Mucosa of descending colon (tissue), 3 donors: ENCODE results near the gene NODAL. TPM values are rescaled to one million over a fixed set of nuclear protein-coding genes. Genes with fewer than 3 reads are reported as not detected.

Experiments used
- ATAC-seq: fragments of 200-7000 bp; cut with Tn5 transposase; one replicate; pipeline ENCODE4 v1.9.1; 2020; ENCODE audit warnings: mild to moderate bottlenecking, moderate library complexity
- DNase-seq, 3 donors: peaks; one replicate each; pipeline ENCODE4 v3.0.0-alpha.2; 2020
- H3K36me3 ChIP-seq: fragments of 200-600 bp; one replicate; pipeline ENCODE4 v1.8.0; 2021; ENCODE audit warnings: low read depth, mild to moderate bottlenecking
- H3K4me1 ChIP-seq: fragments of 200-600 bp; one replicate; pipeline ENCODE4 v1.8.0; 2021; ENCODE audit warnings: low read depth, mild to moderate bottlenecking
- H3K4me3 ChIP-seq: fragments of 200-600 bp; one replicate; pipeline ENCODE4 v1.8.0; 2021; ENCODE audit warnings: mild to moderate bottlenecking
- H3K9me3 ChIP-seq: fragments of 200-600 bp; one replicate; pipeline ENCODE4 v1.8.0; 2021; ENCODE audit warnings: mild to moderate bottlenecking
- intact Hi-C, 2 donors: fragments of 100-400 bp; cut with DNase I in 1 of 2; cut with micrococcal nuclease in 1 of 2; formaldehyde crosslinking; loops; one replicate each; pipeline versions ENCODE4 v1.11.0 to v1.11.1; 2022; cut with DNase I, micrococcal nuclease
- total RNA-seq, 3 donors: library from RNA; stranded (reverse); fragmentation: NEBNext Ultra II Directional in 2 of 3; extraction: Animal tissue kit (Norgen Biotek cat#: 25700) in 2 of 3; gene quantifications; one replicate each; pipeline versions ENCODE4 v1.2.1 to v1.2.4, GENCODE V29; 2021 to 2023
- TF ChIP-seq, protein P1 (sequence below): fragments of 200-600 bp; IDR thresholded peaks from one replicate; pipeline ENCODE4 v1.8.0; 2022; ENCODE audit warnings: antibody characterized with exemption, mild to moderate bottlenecking
- donor health status: DM: no; HTN: no; CAD: no; lungs with moderate emphysema.
- donor health status: DM: no; HTN: no; CAD: no.
- donor health status: DM: no; HTN: yes; CAD: no.

NODAL gene
- total RNA-seq, 3 donors from 2014 or later: not detected

DNA sequence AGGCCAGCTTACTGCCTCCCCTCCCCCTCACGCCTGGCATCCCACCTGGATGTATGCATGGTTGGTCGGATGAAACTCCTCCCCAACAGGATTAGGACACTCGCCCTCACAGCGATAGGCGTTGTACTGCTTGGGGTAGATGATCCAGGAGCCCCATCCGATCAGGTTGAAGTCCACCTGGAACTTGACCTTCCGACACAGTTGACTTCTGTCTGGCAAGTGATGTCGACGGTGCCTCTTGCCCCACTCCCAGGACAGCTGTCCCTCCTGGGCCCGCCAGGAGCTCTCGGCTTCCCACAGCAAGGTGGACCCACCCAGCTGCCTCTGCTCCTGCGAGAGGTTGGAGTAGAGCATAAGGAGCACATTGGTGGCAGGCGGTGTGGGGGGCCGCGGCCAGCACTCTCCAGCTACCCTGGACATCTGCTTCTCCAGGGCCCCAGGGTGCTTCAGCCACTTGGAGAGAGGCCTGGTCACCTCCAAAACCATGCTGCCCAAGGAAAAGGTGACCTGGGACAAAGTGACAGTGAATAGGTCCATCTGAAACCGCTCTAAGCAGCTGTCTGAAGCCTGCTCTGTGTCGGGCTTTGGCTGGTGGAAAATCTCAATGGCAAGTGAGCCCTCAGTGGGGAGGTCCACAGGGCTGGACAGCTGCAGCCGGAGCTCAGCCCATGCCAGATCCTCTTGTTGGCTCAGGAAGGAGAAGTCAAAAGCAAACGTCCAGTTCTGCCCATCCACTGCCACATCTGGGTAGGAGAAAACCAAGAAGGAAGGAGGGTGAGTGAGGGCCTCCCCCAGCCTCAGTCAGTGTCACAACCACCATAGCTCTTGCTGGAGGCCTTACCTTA is 6.0 kb downstream of the NODAL start:
- no peak for DNase-seq
- Histone ChIP-seq H3K36me3 (no peaks in the 10 kb centered on the region), H3K4me1 (peaks cover 4% of the 10 kb centered on the region), H3K9me3 (no peaks in the 10 kb centered on the region), H3K4me3 (no peak overlapping the region)
- intact Hi-C loops: no loop called here
- TF ChIP-seq, protein P1, sequence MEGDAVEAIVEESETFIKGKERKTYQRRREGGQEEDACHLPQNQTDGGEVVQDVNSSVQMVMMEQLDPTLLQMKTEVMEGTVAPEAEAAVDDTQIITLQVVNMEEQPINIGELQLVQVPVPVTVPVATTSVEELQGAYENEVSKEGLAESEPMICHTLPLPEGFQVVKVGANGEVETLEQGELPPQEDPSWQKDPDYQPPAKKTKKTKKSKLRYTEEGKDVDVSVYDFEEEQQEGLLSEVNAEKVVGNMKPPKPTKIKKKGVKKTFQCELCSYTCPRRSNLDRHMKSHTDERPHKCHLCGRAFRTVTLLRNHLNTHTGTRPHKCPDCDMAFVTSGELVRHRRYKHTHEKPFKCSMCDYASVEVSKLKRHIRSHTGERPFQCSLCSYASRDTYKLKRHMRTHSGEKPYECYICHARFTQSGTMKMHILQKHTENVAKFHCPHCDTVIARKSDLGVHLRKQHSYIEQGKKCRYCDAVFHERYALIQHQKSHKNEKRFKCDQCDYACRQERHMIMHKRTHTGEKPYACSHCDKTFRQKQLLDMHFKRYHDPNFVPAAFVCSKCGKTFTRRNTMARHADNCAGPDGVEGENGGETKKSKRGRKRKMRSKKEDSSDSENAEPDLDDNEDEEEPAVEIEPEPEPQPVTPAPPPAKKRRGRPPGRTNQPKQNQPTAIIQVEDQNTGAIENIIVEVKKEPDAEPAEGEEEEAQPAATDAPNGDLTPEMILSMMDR: no peak
- ATAC-seq: no peak

DNA sequence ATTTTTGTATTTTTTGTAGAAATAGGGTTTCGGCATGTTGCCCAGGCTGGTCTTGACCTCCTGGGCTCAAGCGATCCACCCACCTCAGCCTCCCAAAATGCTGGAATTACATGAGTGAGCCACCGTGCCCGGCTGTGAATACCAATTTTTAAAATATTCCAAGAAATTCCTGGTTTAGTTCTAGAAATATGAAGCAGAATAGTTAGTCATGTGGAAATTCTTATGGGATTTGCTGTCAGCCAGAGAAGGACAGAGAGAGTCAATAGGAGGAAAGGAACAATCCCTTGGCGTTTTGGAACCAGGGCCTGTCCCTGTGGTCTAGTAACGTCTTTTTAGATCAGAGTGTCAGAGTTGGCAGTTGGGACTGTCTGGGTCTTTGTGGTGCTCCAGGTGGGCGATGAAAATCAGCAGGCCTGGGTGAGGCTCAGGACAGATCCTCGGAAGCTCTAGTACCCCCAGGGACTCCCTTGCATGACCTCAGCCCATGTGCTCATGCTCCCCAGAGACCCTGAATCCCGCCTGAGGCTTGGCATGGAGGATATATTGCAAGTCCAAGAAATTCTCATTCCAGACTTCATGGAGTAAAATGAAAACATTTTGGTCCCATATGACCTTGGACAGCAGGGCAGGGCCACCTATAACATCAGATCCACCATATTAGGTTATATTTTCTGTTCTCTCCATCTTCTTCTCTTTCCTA is 7.8 kb downstream of the NODAL start:
- intact Hi-C loops: no loop called here
- ATAC-seq (no peak), DNase-seq (no peak)
- Histone ChIP-seq H3K9me3 (no peaks in the 10 kb centered on the region), H3K4me3 (no peak overlapping the region), H3K4me1 (no peaks in the 10 kb centered on the region), H3K36me3 (no peaks in the 10 kb centered on the region)
- TF ChIP-seq, protein P1: no peak

DNA sequence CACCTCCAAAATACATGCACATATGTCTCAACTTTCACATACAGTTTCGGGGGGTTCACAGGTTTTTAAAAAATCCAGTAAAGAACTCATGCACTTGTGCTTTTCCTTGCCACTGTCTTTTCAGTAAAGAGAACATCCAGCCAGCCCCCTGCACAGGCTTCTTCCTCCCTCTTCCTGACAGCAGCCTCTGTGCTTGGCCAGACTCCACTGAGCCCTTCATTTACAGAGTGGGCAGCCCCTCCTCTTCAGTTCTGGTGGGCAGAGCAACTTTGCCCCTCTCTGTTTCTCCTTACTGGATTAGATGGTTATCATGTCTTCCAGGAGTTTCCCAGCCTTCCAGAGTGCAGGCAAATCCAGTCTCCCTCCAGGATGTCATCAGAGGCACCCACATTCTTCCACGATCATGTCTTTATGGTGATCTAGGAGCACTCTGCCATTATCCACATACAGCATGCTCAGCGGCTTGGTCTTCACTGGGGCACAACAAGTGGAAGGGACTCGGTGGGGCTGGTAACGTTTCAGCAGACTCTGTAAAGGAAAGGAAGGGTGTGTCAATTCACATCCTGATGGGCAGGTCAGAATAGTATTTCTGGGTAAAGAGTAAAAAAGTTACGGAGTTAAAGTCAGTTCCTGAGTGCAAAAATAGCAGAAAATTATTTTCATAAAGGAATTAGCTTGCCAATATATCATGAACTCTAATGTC is 8.8 kb downstream of the NODAL start:
- no peaks in the 10 kb centered on the region for H3K36me3 ChIP-seq
- no peak for DNase-seq
- no peak overlapping the region for H3K4me3 ChIP-seq
- no peak for ATAC-seq
- H3K9me3 ChIP-seq: no peaks in the 10 kb centered on the region
- TF ChIP-seq, protein P1: no peak
- intact Hi-C loops: no loop called here
- H3K4me1 ChIP-seq: no peaks in the 10 kb centered on the region

DNA sequence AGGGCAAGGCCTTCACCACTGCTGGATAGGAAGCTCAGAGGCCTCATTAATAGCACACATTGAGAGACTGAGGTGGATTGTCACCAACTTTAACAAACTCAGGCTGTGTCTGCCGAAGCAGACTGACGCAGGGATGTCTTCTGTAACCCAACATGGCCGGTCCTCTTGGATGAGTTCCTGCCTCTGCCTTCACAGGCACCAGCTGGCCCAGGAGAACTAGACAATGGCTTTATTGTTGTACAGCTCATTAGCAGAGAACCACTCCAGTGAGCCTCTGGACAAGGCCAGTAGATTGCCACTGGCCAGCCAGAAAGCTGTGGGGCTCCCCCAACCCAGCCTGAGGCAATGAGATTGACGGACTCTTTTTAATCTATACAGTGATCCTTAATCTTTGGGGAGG is 9.4 kb downstream of the NODAL start:
- no peaks in the 10 kb centered on the region for H3K36me3 ChIP-seq
- no peak overlapping the region for H3K4me3 ChIP-seq
- intact Hi-C loops: no loop called here
- H3K9me3 ChIP-seq: no peaks in the 10 kb centered on the region
- ATAC-seq: peak; percentile 26
- peaks cover 2% of the 10 kb centered on the region for H3K4me1 ChIP-seq
- DNase-seq: no peak
- TF ChIP-seq, protein P1: no peak

DNA sequence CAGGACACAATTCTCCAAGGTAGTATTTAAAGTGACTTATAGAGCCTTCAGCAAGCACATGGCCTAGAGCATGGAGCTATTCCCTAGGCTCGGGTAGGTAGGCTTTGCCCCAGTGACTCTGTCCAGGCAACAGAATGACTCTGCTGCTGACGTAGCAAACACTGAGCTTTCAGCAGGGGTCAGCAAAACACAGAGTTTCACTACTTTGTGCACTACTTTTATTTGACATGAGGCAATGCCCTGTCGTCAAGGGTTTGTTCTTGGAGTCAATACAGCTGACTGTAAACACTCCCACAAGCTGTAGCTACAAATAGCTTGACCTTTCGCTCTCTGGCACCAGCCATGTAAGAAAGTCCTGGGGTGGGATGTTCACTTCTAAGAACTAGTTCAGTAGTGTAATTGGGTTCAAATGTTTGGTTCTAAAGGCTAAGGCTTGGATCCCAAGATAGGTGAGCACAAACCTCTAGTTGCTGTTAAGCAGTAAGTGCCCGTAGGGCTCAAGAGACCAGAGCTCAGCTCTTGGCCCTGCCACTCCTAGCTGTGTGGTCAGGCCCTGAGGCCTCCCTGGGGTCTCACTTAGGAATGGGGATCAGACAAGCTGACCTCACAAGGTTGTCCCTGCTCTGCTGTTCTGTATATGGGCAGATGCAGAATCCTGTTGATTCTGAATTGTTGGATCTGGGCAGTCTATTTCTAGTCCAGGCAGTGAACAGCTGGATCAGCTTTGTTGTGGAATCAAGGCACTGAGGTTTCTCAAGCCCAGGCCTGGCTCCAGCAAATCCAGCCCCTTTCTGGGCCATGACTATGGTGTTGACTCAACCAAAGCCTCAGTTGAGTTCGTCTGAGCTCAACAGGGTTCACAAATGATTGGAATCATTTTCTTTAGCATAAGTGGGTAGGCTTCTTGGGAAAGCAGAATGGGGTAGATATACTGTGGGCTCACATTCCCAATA is 10.7 kb downstream of the NODAL start:
- Histone ChIP-seq H3K9me3 (no peaks in the 10 kb centered on the region), H3K36me3 (no peaks in the 10 kb centered on the region), H3K4me1 (peaks cover 12% of the 10 kb centered on the region), H3K4me3 (no peak overlapping the region)
- ATAC-seq (peak; percentile 76), DNase-seq (peak in 1 of 3 donors; percentile 65)
- TF ChIP-seq, protein P1: no peak
- intact Hi-C loops: no loop called here
